ENCODE results near the gene OR7C2. TPM values are rescaled to one million over a fixed set of nuclear protein-coding genes. Genes with fewer than 3 reads are reported as not detected.
"Not testable (repeated sequence)": the region's sequence is repeated elsewhere in the genome, so short reads cannot be mapped to it uniquely, and the experiment has no call there.

OR7C2 gene
- total RNA-seq, 3 donors from 2014 or later, result not detected

DNA sequence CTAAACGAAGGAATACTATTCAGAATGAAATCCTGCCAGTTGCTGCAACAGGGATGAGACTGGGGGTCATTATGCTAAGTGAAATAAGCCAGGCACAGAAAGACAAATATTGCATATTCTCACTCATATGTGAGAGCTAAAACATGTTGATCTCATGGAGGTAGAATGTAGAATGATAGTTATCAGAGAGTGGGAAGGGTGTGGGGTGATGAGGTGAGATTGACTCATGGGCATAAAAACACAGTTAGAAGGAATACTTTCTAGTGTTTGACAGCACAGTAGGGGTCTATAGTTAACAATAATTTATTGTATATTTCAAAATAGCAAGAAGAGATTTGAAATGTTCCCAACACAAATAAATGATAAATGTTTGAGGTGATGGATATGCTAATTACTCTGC, 7.8 kb upstream of the OR7C2 start:
- no peak for TF ChIP-seq POLR2AphosphoS5 (IDR thresholded peaks at IDR 0.05)
- TF ChIP-seq, protein P1, sequence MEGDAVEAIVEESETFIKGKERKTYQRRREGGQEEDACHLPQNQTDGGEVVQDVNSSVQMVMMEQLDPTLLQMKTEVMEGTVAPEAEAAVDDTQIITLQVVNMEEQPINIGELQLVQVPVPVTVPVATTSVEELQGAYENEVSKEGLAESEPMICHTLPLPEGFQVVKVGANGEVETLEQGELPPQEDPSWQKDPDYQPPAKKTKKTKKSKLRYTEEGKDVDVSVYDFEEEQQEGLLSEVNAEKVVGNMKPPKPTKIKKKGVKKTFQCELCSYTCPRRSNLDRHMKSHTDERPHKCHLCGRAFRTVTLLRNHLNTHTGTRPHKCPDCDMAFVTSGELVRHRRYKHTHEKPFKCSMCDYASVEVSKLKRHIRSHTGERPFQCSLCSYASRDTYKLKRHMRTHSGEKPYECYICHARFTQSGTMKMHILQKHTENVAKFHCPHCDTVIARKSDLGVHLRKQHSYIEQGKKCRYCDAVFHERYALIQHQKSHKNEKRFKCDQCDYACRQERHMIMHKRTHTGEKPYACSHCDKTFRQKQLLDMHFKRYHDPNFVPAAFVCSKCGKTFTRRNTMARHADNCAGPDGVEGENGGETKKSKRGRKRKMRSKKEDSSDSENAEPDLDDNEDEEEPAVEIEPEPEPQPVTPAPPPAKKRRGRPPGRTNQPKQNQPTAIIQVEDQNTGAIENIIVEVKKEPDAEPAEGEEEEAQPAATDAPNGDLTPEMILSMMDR (IDR thresholded peaks at IDR 0.05), result no peak
- TF ChIP-seq POLR2A (IDR thresholded peaks at IDR 0.05), result no peak
- no peaks in the 10 kb centered on the region for H3K9me3 ChIP-seq

DNA sequence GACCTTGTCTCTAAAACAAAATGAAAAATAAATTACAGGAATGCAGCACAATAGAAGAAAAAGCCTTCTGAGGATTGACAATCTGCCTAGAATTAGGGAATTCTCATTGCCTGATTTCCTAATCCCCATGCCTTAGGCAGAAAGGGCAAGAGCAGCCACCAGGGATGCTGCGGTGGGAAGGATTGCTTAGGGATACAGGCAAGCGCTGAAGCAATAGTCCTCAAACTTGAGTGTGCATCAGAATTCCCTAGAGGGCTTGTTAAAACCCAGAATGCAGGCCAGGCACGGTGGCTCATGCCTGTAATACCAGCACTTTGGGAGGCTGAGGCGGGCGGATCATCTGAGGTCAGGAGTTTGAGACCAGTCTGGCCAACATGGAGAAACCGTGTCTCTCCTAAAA, 1.0 kb upstream of the OR7C2 start:
- TF ChIP-seq, protein P1 (IDR thresholded peaks at IDR 0.05), result no peak
- TF ChIP-seq POLR2AphosphoS5 (IDR thresholded peaks at IDR 0.05) (no peak), POLR2A (IDR thresholded peaks at IDR 0.05) (no peak)
- no peaks in the 10 kb centered on the region for H3K27me3 ChIP-seq
- DNase-seq (ENCODE audit: low spot score in 2 of 2), result no peak
- H3K9me3 ChIP-seq, result no peaks in the 10 kb centered on the region
- intact Hi-C loops (cut with DNase I; ENCODE audit: low total_unique reads), result no loop called here
- no peak overlapping the region for H3K4me3 ChIP-seq
- no peaks in the 10 kb centered on the region for H3K4me1 ChIP-seq
- H3K36me3 ChIP-seq, result no peaks in the 10 kb centered on the region
- no peak overlapping the region for H3K27ac ChIP-seq

More for the DNA sequence above, 7.8 kb upstream of the OR7C2 start:
- intact Hi-C loops (cut with DNase I; ENCODE audit: low total_unique reads), result no loop called here
- no peak overlapping the region for H3K27ac ChIP-seq
- no peaks in the 10 kb centered on the region for H3K36me3 ChIP-seq
- no peaks in the 10 kb centered on the region for H3K27me3 ChIP-seq
- H3K4me3 ChIP-seq, result no peak overlapping the region
- no peaks in the 10 kb centered on the region for H3K4me1 ChIP-seq
- DNase-seq (ENCODE audit: low spot score in 2 of 2), result no peak

DNA sequence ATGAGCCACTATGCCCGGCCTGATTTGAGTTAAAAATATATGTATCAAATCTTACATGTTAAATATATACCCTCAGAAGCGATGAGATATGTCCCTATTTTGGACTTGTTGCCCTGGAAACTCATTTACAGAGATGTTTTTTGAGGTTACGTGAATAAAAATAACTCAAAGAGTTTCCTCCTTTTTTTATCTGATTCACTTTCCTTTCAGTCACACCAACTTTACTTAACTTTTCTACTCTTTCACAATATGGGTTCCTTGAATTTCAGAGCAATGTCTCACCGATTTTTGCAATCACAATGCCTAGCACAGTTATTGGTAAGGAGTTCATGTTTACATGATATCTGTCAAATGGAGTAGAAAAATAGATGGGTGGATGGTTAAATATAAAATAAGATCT, 2.3 kb downstream of the OR7C2 start:
- no peak overlapping the region for H3K27ac ChIP-seq
- TF ChIP-seq POLR2AphosphoS5 (IDR thresholded peaks at IDR 0.05), result no peak
- TF ChIP-seq, protein P1 (IDR thresholded peaks at IDR 0.05), result no peak
- TF ChIP-seq POLR2A (IDR thresholded peaks at IDR 0.05), result no peak
- DNase-seq (ENCODE audit: low spot score in 2 of 2), result no peak
- H3K4me1 ChIP-seq, result no peaks in the 10 kb centered on the region
- intact Hi-C loops (cut with DNase I; ENCODE audit: low total_unique reads), result no loop called here
- H3K9me3 ChIP-seq, result no peaks in the 10 kb centered on the region
- no peaks in the 10 kb centered on the region for H3K36me3 ChIP-seq
- H3K27me3 ChIP-seq, result no peaks in the 10 kb centered on the region
- H3K4me3 ChIP-seq, result no peak overlapping the region

DNA sequence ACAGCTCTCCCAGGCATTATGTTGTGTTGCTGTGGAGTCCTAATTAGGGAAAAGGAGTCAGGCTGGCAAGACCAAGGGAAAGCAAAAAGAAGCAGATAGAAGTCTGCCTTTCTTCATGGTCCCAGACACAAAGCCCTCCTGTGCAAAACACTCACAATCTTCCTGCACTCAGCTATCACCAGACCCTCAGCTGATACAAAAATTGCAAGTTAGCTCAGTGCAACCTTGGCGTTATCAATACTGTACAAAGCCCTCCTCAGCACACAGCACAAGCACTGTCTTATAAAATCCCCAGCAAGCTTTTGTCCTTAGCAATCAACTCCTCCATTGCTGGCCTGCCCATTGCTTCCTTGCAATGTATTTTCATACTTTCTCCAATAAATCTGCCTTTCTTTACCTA, 3.2 kb downstream of the OR7C2 start:
- H3K27me3 ChIP-seq, result no peaks in the 10 kb centered on the region
- intact Hi-C loops (cut with DNase I; ENCODE audit: low total_unique reads), result no loop called here
- H3K4me1 ChIP-seq, result no peaks in the 10 kb centered on the region
- H3K36me3 ChIP-seq, result no peaks in the 10 kb centered on the region
- H3K27ac ChIP-seq, result no peak overlapping the region
- H3K4me3 ChIP-seq, result no peak overlapping the region
- no peaks in the 10 kb centered on the region for H3K9me3 ChIP-seq
- no peak for TF ChIP-seq POLR2A (IDR thresholded peaks at IDR 0.05)
- TF ChIP-seq, protein P1 (IDR thresholded peaks at IDR 0.05), result no peak
- no peak for TF ChIP-seq POLR2AphosphoS5 (IDR thresholded peaks at IDR 0.05)
- no peak for DNase-seq (ENCODE audit: low spot score in 2 of 2)

DNA sequence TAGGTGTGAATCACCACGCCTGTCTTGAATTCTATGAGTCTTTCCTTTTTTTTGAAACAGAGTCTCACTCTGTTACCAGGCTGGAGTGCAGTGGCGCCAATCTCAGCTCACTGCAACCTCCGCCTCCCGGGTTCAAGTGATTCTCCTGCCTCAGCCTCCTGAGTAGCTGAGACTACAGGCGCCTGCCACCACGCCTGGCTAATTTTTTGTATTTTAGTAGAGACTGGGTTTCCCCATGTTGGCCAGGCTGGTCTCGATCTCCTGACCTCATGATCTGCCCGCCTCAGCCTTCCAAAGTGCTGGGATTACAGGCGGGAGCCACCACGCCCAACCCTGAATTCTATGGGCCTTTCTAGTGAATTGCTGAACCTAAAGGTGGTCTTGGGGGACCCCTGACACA, 8.1 kb downstream of the OR7C2 start:
- H3K4me1 ChIP-seq; intact Hi-C loops (cut with DNase I; ENCODE audit: low total_unique reads); H3K27me3 ChIP-seq; H3K27ac ChIP-seq; H3K4me3 ChIP-seq; H3K9me3 ChIP-seq; H3K36me3 ChIP-seq; DNase-seq (ENCODE audit: low spot score in 2 of 2): not testable (repeated sequence)

DNA sequence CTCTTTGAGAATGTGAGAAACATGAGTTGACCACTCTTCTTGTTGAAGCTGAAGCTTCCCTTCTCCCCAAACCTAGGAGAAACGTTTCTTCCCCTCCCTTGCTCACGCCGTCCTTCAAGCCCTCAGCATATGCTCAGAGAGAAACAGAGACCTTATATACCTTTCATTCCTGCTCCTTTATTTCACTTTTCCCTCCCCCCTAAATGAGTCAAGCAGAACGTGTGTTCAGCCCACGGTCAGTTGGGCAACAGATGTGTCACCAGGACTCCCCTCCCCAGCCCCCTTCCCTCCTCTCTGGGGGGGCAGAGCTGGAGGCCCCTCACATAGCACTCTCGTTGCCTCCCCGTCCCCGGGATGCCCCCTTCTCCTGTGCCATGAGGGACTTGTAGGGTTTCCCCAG, 8.6 kb downstream of the OR7C2 start:
- peaks cover 0 to 8% of the 10 kb centered on the region in 2 donors for H3K9me3 ChIP-seq
- H3K36me3 ChIP-seq, result no peaks in the 10 kb centered on the region
- H3K27ac ChIP-seq, result no peak overlapping the region
- peaks cover 0 to 12% of the 10 kb centered on the region in 2 donors for H3K27me3 ChIP-seq
- intact Hi-C loops (cut with DNase I; ENCODE audit: low total_unique reads), result no loop called here
- TF ChIP-seq POLR2A (IDR thresholded peaks at IDR 0.05), result no peak
- TF ChIP-seq, protein P1 (IDR thresholded peaks at IDR 0.05), result no peak
- TF ChIP-seq POLR2AphosphoS5 (IDR thresholded peaks at IDR 0.05), result no peak
- no peak for DNase-seq (ENCODE audit: low spot score in 2 of 2)
- H3K4me1 ChIP-seq, result no peaks in the 10 kb centered on the region
- no peak overlapping the region for H3K4me3 ChIP-seq

Measured in breast epithelium (tissue), 4 donors.